GM03348 (cell line): ENCODE measurements around the gene NAGA.
"Not testable (repeated sequence)": the region's sequence is repeated elsewhere in the genome, so short reads cannot be mapped to it uniquely, and the experiment has no call there.

Experiments
- DNase-seq: peaks from one replicate; pipeline ENCODE4 v3.0.0; 2012; ENCODE audit warnings: low spot score

The NAGA gene

DNA sequence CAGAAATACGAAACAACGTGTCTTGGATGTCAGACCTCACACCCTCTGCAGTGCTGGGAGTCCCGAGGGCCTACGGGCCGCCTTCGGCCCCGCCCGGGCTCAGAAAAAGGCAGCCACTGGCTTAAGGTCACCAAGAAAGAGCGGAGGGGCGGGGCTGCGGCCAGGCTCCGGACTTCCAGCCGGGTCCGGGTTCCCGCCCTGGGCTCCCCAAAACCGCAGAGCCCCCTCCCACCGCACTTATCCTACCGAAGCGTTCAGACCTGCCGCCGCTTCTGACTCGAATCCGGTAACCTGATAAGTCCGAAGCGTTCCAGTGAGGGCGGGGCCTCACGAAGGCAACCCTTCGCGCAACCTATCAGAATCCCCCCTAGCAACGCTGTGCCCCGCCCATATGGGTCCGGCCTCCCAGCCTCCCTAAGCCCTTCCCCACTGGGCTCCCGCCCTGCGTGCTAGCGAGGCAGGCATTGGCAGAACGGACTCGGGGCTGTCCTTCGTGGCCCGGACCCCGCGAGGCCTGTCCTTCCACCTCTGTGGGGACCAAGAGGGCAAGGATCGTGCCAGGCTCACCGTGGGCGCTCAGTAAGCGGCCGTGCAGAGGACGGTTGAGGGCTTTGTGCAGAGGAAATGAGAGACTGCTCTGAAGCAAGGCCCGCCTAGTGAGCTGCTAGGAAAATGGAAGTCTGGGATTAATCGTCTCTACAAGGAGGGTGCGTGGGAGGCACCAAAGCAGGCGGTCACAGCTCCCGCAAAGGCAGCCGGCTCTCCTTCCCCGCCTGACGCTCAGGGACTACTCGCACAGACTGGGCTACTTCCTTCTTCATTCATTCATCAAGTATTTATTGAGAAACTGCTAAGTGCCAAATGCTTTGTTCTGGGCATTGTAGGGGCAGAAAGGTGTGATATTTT lies at the start of gene NAGA:
TSS of gene NAGA (minus strand) at position 296 of the 906 bp plus-strand sequence. CDS start 515 bp downstream, outside the sequence.
- DNase-seq: peak; percentile 97

DNA sequence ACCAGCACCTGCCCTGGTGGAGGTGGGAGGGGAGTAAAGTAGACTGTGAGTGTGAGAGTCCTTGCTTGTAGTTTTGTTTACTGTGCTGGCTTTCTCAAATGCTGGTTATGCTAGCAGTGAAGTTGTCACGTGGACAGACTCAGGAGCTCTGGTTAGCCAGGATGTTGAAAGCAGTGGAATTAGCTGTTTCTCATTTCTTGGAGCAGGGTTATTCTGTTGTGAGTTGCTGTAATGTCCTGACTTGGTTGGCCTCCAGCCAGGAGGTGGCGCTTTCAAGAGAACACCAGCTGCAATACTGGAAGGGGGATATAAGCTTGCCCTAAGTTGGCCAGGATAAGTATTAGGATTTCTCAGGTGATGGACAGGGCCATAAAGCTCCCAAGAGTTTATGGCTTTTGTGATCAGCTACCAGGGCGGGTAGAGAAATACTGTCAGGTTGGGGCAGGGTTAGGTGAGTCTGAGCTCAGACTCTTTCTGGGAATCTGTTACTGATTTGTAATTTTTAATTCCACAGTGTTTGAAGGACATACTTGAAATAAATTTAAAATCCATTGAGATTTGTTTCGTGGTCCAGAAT lies 46.3 kb upstream of the NAGA start:
- DNase-seq: no peak

DNA sequence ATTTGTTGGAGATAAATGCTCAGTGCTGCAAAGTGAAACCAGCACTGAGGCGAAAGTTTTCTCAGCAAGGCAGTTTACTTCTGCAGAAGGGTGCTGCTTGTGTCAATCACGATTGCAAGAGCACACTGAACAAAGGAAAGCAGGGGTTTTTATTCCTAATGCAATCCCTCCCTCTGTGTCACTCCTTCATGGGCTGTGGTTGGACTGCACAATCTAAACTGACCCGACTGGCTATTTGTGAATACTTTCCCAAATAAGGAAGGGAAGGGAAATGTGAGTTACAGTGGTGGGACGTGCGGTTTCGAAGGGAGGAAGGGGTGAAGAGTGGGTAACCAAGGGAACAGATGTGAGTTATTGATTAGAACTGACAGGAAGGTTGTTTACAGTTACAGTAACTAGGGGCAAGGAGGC lies 44.8 kb upstream of the NAGA start:
- not testable (repeated sequence) for DNase-seq

DNA sequence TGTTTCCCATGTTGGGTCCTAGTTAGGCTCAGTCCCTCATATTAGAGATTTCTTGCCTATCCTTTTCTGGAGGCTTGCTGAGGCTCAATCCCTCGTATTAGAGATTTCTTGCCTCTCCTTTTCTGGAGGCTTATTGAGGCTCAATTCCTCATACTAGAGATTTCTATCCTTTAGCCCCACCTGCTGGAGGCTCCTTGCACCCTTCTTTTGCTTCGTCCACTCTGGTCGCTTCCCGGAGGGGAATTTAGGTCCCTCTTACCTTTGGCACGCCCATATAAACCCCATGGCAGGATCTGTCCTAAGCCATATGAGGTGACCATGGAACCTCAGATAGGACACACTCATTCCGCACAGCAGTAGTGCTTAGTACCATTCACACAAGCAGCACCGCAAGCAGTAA lies 44.1 kb upstream of the NAGA start:
- peak; percentile 19 for DNase-seq

DNA sequence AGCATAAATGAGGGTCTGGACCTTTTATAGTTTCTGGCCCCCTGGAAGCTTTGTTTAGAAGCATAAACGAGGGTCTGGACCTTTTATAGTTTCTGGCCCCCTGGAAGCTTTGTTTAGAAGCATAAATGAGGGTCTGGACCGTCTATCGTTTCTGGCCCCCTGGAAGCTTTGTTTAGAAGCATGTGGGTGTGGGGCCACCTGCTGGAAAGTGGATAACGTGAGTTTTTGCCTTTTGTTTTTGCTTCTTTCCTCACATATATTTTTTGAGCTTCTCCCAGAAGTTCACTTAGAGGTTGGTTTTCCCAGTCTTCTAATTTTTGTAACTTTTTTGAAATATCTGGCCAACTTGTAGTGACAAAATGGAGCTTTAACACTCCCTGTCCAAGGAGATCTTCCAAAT lies 42.2 kb upstream of the NAGA start:
- not testable (repeated sequence) for DNase-seq

DNA sequence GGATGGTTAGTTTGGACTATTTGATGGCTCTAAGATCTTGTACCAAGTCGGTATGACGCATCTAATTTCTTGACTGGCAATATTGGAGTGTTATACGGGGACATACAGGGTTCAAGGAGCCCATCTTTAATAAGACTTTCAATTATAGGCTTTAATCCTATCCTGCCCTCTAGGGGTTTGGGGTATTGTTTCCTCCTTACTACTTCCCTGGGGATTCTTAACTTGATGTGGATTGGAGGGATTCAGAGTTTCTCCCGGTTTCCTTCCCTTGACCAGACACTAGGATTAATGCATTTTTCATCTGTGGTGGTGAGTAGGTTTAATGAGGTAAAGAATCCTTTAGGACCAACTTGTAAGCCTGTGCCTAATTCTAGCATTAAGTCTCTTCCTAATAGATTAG lies 41.2 kb upstream of the NAGA start:
- no peak for DNase-seq

DNA sequence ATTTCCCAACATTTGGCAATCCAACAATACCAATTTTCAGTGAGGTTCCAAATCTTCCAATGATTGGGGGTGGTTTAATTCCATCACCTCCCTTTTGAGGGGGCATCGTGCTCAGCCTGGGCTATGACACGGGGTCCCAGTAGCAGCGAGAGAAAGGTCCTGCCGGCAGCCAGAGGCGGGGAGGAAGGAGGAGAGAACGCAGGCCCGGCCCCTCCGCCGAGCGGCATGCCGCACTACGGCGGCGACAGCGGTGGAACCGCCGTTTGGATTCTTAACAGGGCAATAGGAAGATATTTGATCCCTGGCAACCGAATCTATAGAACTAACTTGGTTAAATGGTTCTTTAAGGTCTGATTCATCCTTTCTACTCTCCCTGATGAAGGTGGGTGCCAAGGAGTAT lies 38.2 kb upstream of the NAGA start:
- DNase-seq: no peak

DNA sequence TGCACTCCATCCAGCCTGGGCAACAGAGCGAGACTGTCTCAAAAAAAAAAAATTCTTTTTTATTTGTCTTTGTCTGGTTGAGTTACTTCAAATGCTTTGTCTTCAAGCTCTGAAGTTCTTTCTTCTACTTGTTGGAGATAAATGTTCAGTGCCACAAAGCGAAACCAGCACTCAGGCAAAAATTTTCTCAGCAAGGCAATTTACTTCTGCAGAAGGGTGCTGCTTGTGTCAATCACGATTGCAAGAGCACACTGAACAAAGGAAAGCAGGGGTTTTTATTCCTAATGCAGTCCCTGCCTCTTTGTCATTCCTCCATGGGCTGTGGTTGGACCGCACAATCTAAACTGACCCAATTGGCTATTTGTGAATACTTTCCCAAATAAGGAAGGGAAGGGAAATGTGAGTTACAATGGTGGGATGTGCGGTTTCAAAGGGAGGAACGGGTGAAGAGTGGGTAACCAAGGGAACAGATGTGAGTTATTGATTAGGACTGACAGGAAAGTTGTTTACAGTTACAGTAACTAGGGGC lies 33.8 kb upstream of the NAGA start:
- not testable (repeated sequence) for DNase-seq

DNA sequence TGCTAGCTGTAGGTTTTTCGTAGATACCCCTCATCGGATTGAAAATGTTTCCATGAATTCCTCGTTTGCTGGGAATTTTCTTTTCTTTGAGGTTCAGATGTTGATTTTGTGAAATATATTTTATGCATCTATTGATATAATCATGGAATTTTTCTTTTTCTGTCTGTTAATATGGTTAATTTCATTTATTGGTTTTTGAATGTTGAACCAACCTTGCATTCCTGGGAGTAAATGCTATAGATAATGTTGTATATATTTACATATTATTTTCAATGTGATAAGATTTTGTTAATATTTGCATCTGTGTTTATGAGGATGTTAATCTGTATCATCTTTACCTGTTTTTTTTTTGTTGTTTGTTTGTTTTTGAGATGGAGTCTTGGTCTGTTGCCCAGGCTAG lies 30.6 kb upstream of the NAGA start:
- no peak for DNase-seq

DNA sequence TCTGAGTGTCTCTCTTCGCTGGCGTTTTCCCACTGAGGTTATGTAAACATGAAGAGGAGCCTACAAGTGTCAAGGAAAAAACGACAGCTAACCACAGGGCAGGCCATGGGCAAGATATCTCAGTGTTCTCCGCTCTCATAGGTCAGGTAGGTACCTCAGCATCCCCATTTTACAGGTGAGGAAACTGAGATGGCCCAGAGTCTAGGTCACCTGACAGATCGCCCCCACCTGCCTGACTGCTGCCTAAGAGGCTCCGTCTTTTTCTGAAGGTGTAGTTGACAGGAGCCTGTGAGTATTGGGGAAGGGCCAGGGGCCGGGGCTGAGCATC lies 20.8 kb upstream of the NAGA start:
- DNase-seq: no peak

DNA sequence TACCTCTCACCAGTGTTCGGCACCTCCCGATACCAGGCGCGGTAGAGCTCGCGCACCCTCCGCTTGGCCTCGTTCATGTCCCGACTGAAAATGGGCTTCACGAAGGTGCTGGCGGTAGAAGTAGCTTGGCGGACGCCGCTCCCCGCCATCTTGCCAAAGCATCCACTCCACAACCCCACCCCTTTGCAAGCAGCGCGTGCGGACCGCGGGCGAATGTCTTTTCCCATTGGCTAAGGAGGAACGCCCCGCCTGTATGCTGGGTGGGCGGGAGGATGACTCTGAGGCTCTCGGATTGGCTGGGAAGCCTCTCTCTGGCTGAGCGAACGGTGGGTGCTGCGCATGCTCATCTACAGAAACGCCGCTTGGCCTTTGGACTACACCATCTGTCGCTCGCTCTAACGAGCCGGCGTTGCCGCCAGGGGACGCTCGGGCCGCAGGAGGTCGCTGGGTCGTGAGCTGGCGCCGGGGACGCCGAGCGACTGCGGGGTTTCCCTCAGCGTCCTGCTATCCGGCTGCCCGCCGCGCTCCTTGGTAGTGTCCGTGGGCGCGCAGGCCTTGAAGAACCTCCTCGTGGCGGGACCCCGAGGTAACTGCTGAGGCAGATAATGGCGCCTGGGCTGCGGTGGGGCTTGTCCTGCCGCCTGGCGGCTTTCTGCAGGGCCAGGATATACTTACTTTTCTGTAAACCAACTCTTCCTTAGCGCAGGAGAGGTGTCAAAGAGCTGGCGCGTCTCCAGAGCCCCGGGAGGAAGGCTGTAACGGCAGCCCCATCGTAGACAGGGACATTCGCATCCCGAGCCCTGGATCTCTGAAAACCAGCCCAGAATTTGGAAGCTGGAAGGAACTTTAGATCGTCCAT lies 20.2 kb upstream of the NAGA start, which contains the start of gene NDUFA6:
TSS of gene NDUFA6 (minus strand) at position 177 of the 859 bp plus-strand sequence. CDS start at position 149, 28 bp downstream.
- DNase-seq: peak; percentile 99

DNA sequence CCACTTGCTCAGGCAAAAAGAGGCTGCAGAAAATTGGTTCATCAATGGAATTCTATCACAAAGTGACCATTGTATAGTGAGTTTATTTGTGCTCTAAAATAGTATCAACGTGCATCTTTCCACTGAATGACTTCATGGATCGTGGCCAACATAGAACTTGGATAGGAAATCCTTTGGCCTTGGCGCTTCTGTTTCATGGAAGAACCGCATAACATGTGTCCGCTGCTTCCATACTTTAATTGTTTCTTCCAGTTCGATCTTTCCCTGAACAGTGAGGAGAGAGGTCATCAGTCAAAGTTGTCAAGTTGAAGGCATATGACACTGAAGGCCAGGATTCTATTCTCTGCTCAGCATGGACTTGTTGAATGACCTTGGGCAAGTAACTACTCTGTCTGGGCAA lies 15.4 kb upstream of the NAGA start:
- no peak for DNase-seq

DNA sequence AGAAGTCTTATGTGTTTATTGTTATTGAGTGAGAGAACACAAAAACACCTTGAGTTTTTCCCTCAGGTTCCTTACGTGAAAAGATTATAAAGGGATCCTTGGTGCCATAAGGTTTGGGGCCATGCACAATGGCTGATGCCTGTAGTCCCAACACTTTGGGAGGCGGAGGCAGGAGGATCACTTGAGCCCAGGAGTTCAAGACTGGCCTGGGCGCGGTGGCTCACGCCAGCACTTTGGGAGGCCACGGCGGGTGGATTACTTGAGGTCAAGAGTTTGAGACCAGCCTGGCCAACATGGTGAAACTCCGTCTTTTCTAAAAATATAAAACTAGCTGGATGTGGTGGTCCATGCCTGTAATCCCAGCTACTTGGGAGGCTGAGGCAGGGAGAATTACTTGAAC lies 14.3 kb upstream of the NAGA start:
- DNase-seq: no peak

DNA sequence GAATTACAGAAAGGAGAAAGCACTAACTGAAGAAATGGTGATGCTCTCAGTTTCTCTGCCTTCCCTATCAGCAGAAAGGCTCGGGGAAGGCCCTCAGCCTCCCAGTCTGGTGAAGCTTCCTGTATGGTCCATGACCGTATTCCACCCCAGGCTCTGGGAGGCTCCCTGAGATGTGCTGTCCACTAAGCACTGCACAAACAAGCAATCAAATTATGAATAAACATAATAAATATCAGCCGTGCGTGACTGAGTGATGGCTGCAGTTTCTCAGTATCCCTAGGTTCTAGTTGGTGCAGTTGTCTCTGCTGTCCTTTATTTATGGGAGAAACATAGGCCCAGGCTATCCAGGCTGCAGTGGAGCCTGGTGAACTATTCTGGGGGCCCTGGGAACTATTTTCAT lies 12.5 kb upstream of the NAGA start:
- DNase-seq: no peak

DNA sequence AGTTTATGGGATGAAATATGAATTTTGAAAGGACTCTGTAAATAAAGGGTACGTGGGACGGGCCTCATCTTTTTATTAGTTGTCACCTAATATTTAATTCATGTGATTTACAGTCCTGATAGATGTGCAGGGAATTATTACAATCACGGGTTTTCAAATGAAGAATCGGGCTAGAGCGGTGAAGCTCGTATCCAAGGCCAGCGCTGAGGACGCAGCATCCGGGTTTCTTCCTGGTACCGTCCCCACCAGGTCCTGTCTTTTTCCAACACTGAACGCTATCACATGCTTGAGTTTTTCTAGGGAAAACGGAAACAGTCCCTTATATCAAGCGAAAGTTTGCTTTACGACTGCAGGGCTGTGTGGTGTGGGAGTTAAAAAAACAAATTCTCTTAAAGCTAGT lies 9.7 kb upstream of the NAGA start:
- peak; percentile 37 for DNase-seq

DNA sequence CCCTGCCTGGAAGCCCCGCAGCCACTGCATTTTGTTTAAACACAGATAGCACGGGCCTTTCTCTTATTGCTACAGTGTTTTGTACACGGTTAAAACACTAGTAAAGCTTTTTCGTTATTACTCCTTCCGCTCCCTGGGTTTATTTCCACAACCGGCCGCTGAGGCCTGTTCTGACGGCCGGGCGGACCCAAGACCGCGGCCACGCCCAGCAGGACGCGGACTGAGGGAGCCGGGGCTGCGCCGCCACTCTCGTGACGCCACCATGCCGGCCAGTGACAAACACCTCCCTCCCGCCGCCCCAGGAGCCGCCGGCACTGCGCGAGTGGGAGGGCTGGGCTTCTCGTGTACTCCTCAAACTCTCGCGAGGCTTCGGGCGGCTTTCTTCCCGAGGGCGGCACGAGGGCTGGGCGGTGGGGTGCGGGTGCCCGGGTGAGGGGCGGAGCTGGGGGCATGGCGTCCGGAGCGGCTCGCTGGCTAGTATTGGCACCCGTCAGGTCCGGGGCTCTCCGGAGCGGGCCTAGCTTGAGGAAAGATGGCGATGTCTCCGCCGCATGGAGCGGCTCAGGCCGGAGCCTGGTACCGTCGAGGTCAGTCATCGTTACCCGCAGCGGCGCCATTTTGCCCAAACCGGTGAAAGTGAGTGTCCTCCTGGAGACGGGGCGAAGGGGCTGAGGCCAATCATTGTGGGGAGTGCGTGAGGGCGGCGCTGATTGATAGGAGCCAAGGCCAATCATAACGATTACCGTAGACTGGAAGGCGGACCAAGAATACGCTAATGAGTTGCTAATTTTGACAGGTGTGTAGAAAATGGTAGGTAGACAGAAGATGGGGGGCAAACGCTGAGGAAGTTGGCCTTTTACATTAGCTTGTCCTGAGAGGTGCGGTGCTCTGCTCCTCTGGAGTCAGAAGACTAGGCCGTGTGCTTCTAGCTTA lies 9.0 kb upstream of the NAGA start, which contains the start of gene SMDT1:
TSS of gene SMDT1 (plus strand) at position 382 of the 933 bp plus-strand sequence. CDS start at position 451, 69 bp downstream.
- peak; percentile 98 for DNase-seq

DNA sequence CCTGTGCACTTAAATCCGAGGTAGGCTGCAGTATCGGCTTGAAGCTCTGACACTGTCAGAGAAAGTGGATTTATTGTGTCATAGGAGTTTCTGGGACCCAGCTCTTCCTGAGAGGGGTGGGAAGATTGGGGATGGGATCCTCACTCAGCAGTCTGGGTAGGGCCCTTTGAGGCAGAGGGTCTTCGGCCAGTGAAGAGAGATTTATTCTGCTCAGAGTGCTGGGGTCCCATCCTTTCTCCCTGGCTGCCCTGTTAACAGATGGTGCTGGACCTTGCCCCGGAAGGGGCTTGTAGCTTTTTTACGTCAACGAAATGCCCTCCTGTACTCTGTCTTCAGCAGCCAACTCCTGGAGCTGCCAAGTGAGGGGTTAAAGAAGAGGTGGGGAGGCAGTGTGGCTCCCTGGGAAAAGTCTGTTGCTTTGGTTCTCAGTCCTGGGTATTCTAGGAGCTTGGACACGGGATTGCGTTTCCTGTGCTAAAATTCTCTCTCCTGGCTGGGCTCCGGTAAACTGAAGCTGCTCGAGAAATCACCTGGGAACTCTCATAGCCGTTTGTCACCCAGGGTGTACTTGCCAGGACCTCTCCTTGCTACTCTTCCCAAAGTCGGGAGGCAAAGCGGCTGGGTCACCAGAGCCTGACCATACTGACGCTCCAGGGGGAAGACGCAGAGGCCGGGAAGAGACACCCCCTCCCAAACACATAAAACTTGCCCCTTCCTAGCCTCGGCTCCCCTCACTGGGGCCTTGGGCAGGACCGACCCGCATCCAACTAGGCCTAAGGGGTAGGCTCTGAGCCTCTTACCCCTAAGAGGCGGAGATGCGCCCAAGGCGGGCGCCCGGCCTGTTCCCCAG lies 8.1 kb upstream of the NAGA start:
- peak; percentile 29 for DNase-seq

DNA sequence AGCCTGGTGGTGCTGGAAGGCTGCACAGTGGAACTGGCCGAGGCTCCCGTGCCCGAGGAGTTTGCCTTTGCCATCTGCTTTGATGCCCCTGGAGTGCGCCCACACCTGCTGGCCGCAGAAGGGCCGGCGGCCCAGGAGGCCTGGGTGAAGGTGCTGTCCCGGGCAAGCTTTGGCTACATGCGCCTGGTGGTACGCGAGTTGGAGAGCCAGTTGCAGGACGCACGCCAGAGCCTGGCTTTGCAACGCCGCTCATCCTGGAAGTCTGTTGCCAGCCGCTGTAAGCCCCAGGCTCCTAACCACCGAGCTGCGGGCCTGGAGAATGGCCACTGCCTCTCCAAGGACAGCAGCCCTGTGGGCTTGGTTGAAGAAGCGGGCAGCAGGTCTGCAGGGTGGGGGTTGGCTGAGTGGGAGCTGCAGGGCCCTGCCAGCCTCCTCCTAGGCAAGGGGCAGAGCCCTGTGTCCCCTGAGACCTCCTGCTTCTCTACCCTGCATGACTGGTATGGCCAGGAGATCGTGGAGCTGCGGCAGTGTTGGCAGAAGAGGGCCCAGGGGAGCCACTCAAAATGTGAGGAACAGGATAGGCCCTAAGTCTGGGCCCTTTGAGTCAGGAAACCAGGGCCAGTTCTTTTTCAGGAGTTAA lies 7.0 kb upstream of the NAGA start:
- DNase-seq: no peak

DNA sequence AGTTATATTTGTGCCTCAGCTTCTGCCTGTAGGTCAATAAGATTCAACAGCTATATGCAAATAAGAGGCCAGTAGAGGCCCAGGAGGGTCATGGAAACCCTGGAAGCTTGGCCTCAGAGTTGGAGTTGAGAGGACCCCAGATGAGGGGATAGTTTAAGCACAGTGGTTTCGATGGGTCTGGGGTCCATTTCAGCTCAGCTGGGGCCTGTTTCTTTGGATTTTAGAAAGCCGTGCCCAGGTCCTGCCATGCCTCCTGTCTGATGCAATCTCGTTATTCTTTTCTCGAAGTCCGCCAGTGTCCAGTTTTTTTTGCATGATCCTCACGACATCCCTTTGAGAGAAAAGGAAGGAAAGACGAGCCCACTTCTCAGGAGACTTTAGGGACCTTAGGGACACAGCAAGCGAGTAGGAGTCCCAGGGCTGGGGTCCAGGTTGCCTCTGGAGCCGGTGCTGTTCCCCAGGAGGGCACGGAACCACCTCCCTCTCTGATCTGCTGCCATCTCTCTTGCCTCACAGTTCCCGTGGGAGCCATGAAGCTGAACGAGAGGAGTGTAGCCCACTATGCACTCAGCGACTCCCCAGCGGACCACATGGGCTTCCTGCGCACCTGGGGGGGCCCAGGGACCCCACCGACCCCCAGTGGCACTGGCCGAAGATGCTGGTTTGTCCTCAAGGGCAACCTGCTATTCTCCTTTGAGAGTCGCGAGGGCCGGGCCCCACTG lies 6.3 kb upstream of the NAGA start:
- no peak for DNase-seq
